Measurements from ENCODE around the gene DMXL1.

- TF ChIP-seq POLR2A (IDR thresholded peaks at IDR 0.05) (no peak), CTCF (IDR thresholded peaks at IDR 0.05) (no peak)
Observed at GRCh38 chr5:119037496-119038215, 33.2 kb upstream of the DMXL1 start.
